Loucy (cell line): ENCODE measurements around the gene PYROXD2.

Experiments
- H2AFZ ChIP-seq: fragments of 200-600 bp; sonication (generic); 2 replicates; pipeline ENCODE4 v1.6.0; 2016; ENCODE audit warnings: antibody characterized with exemption, mild to moderate bottlenecking, low read length, moderate library complexity
- H3F3A ChIP-seq: fragments of 200-600 bp; 2 replicates; pipeline ENCODE4 v1.6.0; 2016; ENCODE audit warnings: antibody characterized with exemption, low read depth, mild to moderate bottlenecking
- H3K27me3 ChIP-seq: fragments of 200-600 bp; sonication (generic); 2 replicates; pipeline ENCODE4 v1.6.1; 2014; ENCODE audit warnings: low read length, mild to moderate bottlenecking; ENCODE audit not compliant: insufficient read depth, poor library complexity, severe bottlenecking
- H3K36me3 ChIP-seq: fragments of 200-600 bp; sonication (generic); 2 replicates; pipeline ENCODE4 v1.6.1; 2016; ENCODE audit warnings: low read length; ENCODE audit not compliant: insufficient read depth
- H3K4me1 ChIP-seq: fragments of 200-600 bp; sonication (generic); 2 replicates; pipeline ENCODE4 v1.5.1; 2014; ENCODE audit warnings: low read length, mild to moderate bottlenecking; ENCODE audit not compliant: insufficient read depth, poor library complexity, severe bottlenecking
- H3K4me2 ChIP-seq: fragments of 200-600 bp; sonication (generic); 2 replicates; pipeline ENCODE4 v1.6.0; 2014; ENCODE audit warnings: antibody characterized with exemption, low read length, low read depth, mild to moderate bottlenecking; ENCODE audit not compliant: poor library complexity, severe bottlenecking
- H3K4me3 ChIP-seq: fragments of 200-600 bp; sonication (generic); 2 replicates; pipeline ENCODE4 v1.5.1; 2014; ENCODE audit warnings: low read length, mild to moderate bottlenecking, mixed read lengths; ENCODE audit not compliant: poor library complexity, severe bottlenecking
- H3K79me2 ChIP-seq: fragments of 200-600 bp; sonication (generic); 2 replicates; pipeline ENCODE4 v1.6.1; 2014; ENCODE audit warnings: low read length; ENCODE audit not compliant: insufficient read depth
- H3K9ac ChIP-seq: fragments of 200-600 bp; sonication (generic); 2 replicates; pipeline ENCODE4 v1.6.0; 2014; ENCODE audit warnings: mild to moderate bottlenecking, low read depth, low read length, moderate library complexity; ENCODE audit not compliant: poor library complexity, severe bottlenecking
- H3K9me2 ChIP-seq: fragments of 200-600 bp; sonication (generic); replicated peaks from 2 replicates; pipeline ENCODE4 v1.6.1; 2016; ENCODE audit warnings: low read depth, low read length, mixed read lengths
- H3K9me3 ChIP-seq: fragments of 200-600 bp; sonication (generic); 2 replicates; pipeline ENCODE4 v1.6.1; 2014; ENCODE audit warnings: mild to moderate bottlenecking, antibody characterized with exemption, low read length, low read depth; ENCODE audit not compliant: insufficient read depth
- H4K20me1 ChIP-seq: fragments of 200-600 bp; sonication (generic); 2 replicates; pipeline ENCODE4 v1.6.0; 2014; ENCODE audit warnings: antibody characterized with exemption, low read length, mild to moderate bottlenecking; ENCODE audit not compliant: insufficient read depth, poor library complexity, severe bottlenecking
- CTCF ChIP-seq: fragments of 200-600 bp; sonication (generic); conservative IDR thresholded peaks from 2 replicates; pipeline ENCODE4 v1.5.1; 2014; ENCODE audit warnings: mild to moderate bottlenecking, antibody characterized with exemption, low read length
- EZH2phosphoT487 ChIP-seq: fragments of 200-600 bp; IDR thresholded peaks from 2 replicates; pipeline ENCODE4 v1.6.1; 2018; ENCODE audit warnings: antibody characterized with exemption, mild to moderate bottlenecking, moderate library complexity, borderline replicate concordance

Gene PYROXD2

GRCh38 chr10:98457721-98458120 lies 42.7 kb upstream of the PYROXD2 start:
- no peaks in the 10 kb centered on the region for H3K9me2 ChIP-seq
- TF ChIP-seq EZH2phosphoT487, result no peak
- TF ChIP-seq CTCF, result no peak
- no peak overlapping the region for H2AFZ ChIP-seq
- H3K36me3 ChIP-seq, result no peaks in the 10 kb centered on the region
- no peaks in the 10 kb centered on the region for H3K27me3 ChIP-seq
- no peaks in the 10 kb centered on the region for H3K4me1 ChIP-seq
- H3K4me2 ChIP-seq, result no peak overlapping the region
- H4K20me1 ChIP-seq, result no peaks in the 10 kb centered on the region
- H3K9me3 ChIP-seq, result no peaks in the 10 kb centered on the region
- H3K79me2 ChIP-seq, result no peaks in the 10 kb centered on the region
- H3F3A ChIP-seq, result no peaks in the 10 kb centered on the region
- H3K9ac ChIP-seq, result no peak overlapping the region
- H3K4me3 ChIP-seq, result no peak overlapping the region

- no peak overlapping the region for H3K9ac ChIP-seq
These were observed 41.9 kb upstream of the PYROXD2 start for GRCh38 chr10:98456686-98457482.

GRCh38 chr10:98456043-98456570 lies 41.1 kb upstream of the PYROXD2 start:
- Histone ChIP-seq H3F3A (no peaks in the 10 kb centered on the region), H3K9me3 (no peaks in the 10 kb centered on the region), H2AFZ (no peak overlapping the region), H3K27me3 (no peaks in the 10 kb centered on the region), H3K4me1 (no peaks in the 10 kb centered on the region), H3K4me2 (no peak overlapping the region), H3K79me2 (no peaks in the 10 kb centered on the region), H3K9me2 (no peaks in the 10 kb centered on the region), H3K9ac (no peak overlapping the region), H3K36me3 (no peaks in the 10 kb centered on the region), H3K4me3 (no peak overlapping the region), H4K20me1 (no peaks in the 10 kb centered on the region)
- no peak for TF ChIP-seq CTCF
- TF ChIP-seq EZH2phosphoT487, result no peak

More at GRCh38 chr10:98456686-98457482, 41.9 kb upstream of the PYROXD2 start:
- Histone ChIP-seq H3K79me2 (no peaks in the 10 kb centered on the region), H3K9me2 (no peaks in the 10 kb centered on the region), H3K36me3 (no peaks in the 10 kb centered on the region), H3K9me3 (no peaks in the 10 kb centered on the region), H3F3A (no peaks in the 10 kb centered on the region), H3K4me3 (no peak overlapping the region), H2AFZ (no peak overlapping the region), H3K4me1 (no peaks in the 10 kb centered on the region), H4K20me1 (no peaks in the 10 kb centered on the region), H3K4me2 (no peak overlapping the region), H3K27me3 (no peaks in the 10 kb centered on the region)
- no peak for TF ChIP-seq CTCF
- TF ChIP-seq EZH2phosphoT487, result no peak
